Measurements from ENCODE around the gene CTIF. TPM values are rescaled to one million over a fixed set of nuclear protein-coding genes. Genes with fewer than 3 reads are reported as not detected.

CTIF gene
- total RNA-seq, 1 experiment from 2014 or later = 19.7 TPM

DNA sequence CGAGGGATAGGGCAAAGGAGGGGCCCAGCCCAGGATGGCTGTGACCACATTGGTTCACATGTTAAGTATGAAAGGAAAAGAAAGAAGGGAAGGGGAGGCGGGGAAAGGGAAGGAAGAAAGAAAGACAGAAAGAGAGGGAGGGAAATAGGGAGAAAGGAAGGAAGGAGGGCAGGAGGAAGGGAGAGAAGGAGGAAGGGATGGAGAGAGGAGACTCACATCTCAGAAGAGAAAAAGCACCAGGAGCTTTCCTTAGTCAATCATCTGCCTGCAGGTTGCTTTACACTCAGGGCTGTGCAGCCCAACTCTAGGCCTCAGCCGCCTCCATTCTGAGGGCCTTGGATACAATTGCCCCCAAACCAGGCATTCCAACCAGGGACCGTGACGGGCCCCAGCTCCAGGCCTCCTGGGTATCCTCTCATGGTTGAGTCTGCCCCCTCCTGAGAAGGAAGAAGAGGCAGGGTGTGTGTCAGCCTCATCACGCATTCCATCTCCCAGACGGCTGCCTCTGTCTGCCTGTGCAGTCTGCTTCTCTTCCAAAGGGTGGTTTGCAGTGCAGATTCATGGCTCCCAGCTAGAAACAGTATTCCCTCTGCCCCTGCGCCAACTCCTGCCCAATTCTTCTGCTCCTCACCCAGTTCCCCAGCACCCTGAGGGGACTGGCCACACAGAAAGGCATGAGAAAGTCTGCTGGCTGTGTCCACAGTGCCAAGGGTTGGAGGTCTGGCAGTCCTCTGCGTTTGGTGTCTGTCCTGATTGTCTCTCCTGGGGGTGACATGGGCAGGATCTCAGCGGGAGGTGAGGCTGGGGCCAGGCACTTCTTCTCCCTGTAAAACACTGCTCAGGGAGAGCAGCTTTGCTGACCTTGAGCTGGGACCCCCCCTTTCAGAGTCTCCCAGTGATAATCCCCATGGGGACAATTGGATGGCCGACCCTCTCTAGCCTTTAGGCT is 248.6 kb downstream of the CTIF start:
- DNase-seq (ENCODE audit: low read depth) = no peak

DNA sequence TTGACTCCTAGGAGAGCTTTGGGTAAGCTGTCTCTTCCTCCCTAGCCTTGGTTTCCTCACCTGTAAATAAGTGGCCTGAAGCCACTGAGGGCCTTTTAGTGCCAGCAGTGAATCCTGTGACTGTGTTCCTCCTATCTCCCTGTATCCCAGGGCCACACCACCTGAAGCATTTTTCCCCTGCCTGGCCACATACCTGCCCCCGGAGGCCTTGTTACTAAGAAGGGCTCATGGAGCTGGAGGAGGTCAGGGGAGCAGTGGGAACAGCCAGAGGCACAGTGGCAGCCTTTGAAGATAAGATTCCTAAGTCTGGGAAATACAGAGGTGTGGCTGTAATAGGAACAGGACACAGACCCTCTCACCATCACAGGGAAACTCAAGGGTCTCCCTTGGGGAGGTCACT is 249.5 kb downstream of the CTIF start:
- DNase-seq (ENCODE audit: low read depth) = no peak

DNA sequence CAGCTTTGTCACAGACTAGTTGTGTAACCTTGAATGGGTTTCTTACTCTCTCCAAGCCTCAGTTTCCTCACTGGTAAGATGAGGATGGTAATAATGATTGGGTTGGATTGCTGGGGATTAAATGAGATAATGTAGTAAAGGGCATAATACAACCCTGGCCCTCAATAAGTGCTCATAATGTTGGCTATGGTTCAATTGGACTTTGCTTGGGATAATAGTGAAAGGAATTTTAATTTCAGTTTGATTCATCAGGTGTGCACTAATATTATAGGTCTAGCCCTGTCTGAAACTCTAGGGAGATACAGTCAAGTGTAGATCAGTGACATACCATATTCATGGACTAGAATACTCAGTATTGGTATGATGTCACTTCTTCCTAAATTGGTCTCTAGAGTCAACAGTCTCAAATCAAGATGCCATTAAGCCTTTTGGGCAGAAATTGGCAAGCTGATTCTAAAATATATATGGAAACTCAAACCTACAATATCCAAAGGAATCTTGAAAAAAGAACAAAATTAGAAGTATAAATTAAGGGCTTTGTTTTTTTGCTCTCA is 250.5 kb downstream of the CTIF start:
- no peak for DNase-seq (ENCODE audit: low read depth)

DNA sequence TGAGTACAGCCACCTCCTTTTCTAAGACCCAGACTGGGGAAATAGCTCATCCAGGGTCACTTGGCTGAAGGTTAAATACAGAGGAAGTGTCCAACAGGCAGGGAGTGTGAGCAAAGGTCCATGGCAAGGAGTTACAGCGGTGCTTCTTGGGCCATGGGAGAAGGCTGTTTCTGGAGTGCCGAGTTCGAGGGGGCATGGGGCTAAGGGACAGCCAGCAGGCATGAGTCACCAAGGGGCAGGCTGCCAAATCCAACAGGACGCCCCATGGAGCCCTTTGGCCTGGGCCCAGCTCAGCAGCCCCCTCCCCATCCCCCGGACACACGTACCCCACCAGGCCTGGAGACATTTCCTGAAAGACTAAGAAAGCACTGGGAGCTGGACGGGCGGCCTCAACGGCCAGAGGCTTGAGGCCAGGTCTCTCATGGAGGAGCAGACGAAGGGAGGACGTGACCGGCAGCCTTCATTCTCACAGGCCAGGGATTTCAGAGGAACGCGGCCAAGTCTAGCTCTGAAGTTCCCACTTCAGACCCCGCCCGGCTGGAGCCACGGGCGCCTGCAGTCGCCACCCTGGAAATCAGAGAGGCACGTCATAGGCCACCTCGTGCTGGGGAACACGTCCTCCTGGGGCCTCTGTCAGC is 251.5 kb downstream of the CTIF start:
- no peak for DNase-seq (ENCODE audit: low read depth)

DNA sequence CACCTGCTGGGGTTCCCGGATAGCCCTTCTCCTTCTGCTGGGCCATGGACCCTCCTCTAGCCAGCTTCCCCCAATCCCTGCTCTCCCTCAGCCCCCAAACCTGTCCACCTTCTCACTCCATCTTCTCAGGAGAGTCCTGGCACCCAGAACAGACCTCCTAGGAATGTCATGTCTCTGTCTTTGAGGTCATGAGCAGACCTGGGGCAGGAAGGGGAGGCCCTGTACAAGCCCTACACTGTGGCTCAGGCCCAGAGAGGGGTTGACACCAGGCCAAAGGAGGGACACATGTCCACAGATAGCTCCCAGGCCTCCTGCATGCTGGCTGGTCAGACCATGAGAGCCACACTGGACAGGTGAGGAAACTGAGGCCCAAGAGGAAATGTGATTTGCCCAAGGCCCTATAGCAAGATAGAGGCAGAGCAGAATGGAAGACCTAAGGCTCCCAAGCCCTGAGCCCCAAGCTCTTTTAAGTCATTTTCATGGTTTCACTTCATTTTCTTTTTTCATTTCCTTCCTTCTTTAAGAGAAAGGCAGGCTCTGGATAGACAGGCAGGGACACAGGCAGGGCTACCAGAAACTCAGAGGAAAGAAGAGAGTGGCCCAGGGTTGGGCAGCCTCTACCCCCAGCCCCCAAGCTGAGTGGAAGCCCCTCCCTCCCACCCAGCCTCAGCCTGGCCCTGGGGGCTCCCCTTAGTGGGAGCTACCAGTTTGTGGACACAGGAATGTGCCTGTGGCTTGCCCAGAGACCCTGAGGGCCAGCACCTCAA is 252.2 kb downstream of the CTIF start:
- DNase-seq (ENCODE audit: low read depth) = no peak

DNA sequence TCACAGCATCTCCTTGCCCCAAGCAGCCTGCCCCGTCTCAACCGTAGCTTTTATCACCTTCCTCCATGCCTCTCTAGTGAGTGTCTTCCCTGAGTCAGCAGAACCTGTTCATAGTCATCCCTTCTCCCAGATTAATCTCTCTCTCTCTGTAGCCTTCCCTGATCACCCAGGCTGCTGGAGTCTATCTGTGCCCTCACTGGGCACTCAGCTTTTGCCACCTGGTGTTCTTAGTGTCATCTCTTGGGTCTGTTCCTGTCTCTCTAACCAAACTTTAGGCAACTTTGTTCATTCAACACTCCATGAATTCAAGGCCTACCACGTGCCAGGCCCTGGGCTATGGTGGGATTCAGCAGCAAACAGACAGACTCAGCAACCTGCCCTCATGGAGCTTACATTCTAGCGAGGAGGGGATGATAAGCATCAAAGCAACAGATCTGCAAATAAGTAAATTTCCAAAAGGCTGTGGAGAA is 252.8 kb downstream of the CTIF start:
- DNase-seq (ENCODE audit: low read depth) = peak; percentile 50

DNA sequence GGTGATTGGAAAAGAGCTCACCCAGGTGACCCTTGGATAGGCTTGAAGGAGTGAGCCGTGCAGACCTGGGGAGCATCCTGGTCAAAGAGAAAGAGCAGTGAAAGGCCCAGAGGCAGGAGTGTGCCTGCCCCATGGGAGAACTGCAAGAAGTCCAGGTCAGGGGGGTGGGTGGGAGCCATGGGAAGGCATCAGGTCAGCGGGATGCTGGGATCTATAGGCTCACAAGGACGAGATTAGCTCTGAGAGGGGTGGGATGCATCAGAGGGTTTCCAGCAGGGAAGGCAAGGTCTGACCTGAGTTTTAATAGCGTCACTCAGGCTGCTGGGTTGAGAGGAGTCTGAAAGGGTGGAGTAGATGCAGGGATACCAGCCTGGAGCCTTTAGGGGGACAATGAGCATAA is 253.3 kb downstream of the CTIF start:
- DNase-seq (ENCODE audit: low read depth) = no peak

DNA sequence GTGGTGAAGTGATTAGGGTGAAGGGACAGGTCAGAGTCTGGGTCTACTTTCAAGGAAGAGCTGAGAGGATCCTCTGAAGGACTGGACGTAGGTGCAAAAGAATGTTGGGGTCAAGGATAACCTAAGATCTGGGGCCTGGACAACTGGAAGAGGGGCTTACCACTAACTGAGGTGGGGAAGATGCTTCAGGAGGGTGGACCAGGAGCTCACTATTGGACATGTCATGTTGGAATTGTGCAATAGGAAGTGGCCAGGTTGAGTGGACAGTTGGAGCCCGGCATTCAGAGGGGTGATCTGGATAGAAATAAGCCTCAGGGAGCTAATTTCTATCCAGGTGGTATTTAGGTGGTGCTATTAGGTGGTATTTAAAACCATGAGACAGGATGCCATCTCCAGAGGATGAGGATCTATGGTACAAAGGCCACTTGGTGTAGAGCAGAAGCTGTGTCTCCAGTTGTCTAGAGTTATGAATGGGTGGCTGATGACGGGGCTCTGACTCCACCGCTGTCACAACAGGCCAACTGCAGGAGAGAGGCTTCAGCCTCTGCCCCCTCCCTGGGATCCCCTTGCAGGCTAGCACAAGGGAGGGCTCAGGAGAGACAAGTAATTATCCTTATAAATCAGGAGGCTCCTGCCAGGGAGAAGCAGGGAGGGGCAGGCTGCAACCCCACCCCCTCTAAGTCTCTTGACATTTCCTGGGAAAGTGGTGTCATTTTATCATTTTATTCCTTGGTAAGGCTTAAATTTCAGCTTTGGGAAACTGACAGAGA is 254.0 kb downstream of the CTIF start:
- DNase-seq (ENCODE audit: low read depth) = no peak

DNA sequence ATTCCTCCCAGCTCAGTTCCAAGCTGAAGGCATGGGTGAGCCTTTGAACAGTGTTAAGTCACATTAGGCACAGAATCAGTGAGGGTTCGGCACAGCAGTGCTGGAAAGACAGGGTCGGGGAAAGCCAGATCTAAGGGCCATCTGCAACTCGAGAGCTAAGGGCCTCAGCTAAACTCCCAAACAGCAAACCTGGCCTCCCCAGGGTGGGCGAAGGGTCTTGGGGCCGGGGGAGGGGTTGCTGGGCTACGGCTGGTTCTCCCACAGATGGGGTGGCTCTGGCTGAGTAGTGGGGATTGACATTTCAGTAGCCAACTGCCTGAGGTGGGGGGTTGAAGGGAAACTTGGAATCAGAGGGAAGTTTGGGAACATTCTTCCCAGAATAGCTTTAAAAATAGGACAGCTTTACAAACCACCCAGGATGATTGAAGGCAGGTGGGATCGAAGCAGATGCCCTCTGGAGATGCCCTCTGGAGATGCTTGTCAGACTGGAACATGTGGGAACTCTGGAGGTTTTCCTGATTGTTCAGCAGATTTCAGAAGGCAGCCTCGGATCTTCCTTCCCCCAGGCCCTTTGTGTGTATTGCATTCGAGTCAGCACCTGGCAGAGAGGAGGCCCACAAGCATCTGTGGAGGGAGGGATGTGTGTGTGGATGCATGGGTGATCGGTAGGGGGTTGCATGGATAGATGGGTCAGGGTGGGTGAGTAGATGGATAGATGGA is 255.6 kb downstream of the CTIF start:
- no peak for DNase-seq (ENCODE audit: low read depth)

DNA sequence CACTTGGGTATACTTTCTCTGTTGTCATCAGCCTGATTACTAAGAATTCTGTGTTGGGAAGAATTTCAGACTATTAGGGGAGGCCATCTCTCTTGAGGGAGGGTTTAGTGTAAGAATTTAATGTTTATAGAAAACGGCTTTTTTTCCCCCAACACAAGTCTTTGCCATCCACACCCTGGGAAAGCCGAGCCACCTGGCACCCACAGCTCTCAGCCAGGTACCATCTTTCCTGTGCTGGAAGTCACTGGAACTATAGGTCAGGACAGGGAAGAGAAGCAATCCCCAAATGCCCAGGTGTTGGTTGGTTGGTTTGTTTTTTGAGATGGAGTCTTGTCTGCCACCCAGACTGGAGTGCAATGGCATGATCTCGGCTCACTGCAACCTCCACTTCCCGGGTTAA is 256.9 kb downstream of the CTIF start:
- DNase-seq (ENCODE audit: low read depth) = no peak

DNA sequence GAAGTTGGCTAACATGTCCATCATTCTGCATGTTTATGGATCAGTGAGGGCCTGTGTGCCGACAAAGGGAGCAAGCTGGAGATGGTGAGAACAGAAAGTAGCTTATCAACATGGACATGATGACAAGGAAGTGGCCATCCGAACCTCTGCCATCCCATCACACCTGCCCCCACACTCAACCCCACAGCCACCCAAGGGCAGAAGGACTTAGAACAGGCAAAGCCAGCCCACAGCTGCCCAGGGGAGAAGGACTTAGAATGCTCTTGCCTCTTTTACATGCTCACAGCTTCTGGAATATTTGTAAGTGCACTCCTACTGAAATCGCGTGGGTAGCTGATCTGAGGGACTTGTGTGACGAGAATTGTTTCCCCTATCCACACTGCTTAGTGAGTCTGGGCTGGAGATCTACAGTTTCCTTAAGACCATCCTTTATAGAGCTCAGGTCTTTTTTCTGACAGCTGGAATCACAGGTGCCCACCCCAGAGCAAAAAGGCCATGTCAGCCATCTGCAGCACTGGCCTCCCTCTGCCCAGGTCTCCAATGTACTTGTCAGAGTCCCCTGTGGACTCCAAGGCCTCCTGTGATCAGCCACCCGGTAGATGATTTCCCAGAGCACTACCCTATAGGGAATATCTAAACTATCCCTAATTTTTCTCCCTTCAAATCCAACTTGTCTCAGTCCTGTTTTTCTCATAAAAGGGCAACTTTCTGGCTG is 257.8 kb downstream of the CTIF start:
- DNase-seq (ENCODE audit: low read depth) = no peak

DNA sequence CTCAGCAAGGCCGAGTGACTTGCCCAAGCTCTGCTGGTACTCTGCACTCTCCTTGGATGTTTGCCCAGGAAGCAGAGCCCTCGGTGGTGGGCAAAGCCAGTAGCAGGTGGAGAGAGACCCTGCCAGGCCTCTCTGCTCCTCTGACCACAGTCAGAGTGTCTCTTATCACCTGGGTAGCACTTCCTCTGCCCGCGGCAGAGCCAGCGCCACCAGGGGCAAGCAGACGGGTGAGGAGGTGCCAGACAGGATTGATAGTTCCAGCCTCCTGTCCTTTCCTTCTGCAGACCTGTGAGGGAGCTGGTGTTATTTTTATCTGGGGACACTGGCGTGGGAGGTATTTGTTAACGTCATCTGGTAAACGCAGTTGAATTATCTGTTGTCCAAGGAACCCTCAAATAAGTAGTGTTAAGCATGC is 259.0 kb downstream of the CTIF start:
- DNase-seq (ENCODE audit: low read depth) = no peak

DNA sequence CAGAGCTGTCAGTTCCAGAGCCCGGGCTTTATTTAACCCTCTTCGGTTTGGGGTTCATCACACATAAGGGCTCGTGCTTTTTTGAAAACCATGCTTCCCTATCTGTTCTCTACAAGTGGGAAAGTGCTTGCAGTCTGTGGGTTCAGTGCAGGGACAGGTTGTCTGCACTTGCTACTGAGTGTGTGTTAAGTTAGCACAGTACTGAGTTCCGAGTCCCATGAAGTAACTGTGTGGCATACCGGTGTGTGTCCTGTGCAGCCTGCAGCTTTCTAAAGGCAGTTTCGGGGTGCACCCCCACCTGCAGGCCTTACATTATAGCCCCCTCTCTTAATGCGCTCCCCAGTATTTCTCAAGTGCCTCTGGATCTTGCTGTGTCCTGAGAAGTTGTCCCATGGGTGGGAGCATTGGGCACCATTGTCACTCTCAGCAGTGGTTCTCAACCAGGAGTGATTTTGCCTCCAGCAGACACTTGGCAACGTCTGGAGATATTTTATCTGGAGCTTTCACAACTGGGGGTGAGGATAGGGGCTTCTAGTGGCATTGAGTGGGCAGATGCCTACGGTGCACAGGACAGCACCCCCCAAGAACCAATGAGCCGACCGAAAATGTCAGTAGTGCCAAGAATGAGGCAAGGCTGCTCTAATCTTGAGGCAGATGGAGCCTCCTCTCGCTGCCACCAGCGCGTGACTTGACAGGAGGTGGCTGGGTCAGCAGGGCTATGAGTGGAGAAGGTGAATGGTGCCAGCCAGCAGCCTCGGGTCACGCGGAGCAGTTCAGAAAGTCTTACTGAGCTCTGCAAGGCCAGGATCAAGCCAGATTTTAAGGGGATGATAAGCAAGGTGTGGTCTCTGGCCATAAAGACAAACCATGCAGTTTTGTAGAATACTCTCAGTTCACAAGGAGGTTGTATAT is 259.8 kb downstream of the CTIF start:
- DNase-seq (ENCODE audit: low read depth) = no peak

DNA sequence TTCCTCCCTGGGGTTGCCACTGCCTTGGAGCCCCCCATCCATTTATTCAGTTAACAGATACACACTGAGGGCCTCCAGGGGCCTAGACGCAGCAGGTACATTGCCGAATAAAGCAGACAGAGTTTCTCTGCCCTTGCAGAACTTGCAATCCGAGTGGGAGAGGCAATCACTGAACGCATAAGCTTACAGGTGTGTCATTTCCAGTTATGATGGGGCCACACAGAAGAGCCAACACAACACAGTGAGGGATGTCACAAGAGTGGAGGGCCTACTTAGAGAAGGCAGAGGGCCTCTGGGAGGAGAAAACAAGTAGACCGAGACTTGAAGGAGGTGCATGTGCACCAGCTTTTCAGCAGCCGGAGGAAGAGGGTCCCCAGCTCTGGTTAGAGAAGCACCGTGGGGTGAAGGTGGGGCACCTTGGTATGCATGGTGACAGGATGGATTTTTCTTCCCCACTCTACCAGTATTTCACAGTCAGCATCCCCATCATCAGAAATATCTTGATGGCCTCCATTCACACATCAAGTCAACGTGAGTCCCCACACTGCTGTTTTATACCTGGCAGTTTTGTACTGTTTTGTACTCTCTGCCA is 261.0 kb downstream of the CTIF start:
- no peak for DNase-seq (ENCODE audit: low read depth)

DNA sequence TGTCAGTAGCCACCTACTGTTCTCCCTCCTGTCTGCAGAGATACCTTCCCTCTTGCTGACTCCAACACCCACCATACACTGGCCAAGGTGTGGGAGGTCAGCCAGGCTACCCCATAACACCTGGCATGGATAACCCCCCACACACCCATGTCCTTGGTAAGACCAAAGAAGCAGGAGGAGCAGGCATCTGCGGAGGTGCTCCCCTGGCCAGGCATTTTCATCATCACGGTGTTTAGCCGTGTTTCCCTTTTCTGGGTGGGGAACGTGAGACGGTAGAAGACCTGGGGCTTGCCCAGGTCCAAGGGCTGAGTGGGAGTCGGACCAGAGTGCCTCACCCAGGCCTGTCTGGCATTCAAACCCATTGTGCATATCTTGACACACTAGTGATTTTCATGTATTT is 261.6 kb downstream of the CTIF start:
- DNase-seq (ENCODE audit: low read depth) = no peak

DNA sequence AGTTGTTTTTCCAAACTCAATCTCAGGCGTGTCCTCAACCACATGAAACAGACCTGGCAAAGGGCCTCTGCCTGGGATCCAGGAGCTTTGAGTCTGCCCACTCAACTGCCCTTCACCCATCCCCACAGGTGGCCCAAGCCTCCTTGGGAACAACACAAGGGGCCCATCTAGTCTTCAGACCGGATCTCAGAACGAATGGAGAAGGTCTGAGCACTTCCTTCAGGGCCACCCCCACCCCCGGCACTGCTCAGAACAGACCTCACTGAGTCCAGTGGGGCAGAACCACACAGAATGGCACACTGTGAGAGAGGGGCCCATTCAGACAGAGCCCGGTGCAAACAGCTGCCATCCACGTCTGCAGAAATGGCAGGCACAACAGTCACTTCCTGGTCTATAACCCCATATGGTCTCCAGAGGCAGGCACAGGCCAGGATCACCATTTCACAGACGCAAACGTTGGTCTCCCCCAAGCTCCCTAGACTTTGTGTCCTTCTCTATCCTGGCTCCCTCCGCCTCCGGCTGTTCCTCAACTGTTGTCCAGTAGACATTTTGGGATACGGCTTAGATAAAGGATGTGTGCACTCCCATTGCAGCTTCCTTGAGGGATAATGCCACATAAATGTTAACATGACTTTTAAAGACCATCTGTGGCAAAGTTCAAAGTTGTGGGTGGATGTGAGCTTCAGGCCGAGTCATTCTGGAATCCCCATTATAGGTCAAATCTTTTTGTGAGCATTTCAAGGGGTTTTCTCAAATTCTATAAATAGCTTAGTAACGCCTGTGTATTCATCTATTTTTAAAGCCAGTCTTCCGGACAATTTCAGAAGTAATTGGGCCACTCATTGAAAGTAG is 262.3 kb downstream of the CTIF start:
- no peak for DNase-seq (ENCODE audit: low read depth)

DNA sequence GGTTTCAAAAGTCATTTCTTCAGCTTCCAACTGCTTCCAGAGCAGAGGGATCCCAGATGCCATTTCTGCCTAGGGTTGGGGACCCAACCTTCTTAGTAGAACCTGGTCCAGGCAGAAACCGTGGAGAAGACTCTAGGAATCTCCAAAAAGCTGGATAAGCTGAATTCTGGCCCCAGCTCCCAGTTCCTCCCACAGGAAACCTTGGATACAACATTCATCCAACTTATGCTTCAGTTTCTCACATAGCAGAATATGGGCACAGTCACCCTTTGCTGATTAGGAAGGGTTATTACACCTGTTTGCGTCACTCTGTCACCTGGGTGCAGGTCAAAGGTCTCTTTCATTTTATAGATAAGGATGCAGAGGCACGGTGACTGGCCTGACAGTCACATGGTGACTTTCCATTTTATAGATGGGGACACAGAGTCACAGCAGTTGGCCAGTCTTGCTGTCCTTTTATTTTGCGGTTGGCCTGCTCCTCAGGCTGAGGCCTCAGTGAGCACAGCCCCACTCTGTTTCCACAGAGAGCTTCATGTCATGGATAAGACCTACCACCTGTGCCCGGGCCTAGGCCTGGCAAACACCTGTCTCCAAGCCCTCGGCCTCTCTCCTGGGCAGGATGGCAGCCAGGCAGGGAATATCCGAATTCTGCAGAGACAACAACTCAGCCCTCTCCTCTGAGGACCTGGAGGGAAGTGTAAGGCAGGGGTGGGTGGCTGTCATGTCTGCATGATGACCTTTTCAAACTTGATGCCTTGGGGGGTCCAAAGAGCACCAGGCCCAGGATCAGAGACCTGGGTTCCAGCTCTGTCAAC is 263.1 kb downstream of the CTIF start:
- no peak for DNase-seq (ENCODE audit: low read depth)

Measured in M059J (cell line).